Stimulated activated CD4-positive, alpha-beta T cell treated with anti-CD3 and anti-CD28 coated beads, Interleukin-4, amount 100 ng/mL, for 48 hours (primary cell): ENCODE data around the gene EEFSEC.
A peak's percentile ranks its signal among the peaks of the same experiment; 100 is the strongest.

Experiments used
- DNase-seq, 2 donors: peaks; one replicate each; pipeline ENCODE4 v3.0.0-alpha.2; 2020; ENCODE audit warnings: low read depth in 2 of 2

EEFSEC gene

GRCh38 chr3:128426128-128426921 lies 273.0 kb downstream of the EEFSEC start:
- DNase-seq: peak; percentile 37 to 46

DNA sequence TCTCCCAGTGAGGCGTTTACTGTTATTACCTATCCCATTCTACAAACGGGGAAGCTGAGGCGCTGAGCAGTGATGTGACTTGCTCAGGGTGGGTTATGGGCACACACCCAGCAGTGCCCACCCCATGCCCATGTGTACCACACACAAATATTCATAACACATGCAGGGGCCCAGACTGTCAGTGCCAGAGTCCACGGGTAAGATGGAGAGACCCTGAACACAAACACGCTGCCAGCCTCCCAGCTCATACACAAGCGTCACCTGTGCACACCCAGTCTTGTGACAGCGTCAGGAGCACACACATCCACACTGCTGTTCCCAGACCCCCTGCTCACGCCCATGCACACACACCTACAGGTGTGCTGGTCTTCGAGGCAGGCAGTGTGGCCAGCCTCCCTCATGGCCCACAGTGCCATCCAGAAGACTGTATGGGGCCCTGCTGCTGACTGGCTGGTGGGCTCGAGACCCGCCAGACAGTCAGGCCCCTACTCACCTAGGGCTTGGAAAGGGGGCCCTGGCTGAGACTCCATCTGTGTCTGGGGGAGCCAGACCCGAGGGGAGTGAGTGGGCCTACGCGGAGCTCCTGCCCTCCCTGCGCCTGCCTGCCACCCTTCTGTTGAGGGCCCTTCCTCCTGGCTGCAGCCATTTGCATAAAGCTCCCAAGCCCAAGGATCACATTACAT lies 274.0 kb downstream of the EEFSEC start:
- no peak for DNase-seq

DNA sequence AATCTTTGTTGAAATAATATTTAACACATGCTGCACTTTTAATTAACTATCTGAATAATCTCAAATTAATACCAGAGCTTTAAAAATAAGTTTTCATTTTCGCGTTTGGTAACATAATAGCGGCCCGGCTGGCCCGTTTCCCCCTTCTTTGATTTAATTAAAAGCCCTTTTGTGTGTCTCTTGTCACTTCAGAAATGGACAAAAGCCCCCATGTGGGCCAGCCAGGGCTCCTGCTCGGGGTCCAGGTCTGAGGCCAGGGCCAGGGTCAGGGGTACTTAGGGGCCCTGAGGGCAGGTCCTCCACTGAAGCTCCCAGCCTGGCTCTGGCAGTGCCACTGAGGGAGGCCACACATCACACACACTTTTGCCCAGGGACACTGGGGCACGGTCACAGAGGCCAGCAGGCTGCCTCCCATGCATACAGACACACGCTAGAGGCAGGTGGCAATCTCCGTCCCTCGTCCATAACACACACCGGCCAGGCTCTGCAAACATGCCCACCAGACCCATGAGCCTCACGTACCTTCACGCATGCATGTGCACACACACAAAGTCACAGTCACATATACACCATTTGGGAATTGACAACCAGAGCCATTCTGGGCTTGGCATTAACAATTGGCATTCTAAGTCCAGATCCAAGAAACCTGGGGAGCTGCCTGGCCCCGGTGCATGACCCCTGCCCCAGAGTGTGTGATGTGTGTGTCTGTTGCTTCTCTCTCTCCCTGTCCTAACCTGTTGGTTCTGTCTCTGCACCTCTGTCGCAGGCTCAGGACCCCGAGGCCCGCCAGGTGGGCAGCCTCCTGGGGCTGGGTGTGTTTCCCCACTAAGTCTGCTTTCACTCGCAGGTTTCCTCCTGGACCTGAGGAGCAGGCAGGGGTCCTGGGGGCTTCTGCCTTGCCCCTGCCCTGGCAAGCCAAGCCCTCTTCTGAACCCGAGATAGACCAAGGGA lies 274.9 kb downstream of the EEFSEC start:
- DNase-seq: no peak

GRCh38 chr3:128429275-128429674 lies 276.0 kb downstream of the EEFSEC start:
- DNase-seq: no peak

DNA sequence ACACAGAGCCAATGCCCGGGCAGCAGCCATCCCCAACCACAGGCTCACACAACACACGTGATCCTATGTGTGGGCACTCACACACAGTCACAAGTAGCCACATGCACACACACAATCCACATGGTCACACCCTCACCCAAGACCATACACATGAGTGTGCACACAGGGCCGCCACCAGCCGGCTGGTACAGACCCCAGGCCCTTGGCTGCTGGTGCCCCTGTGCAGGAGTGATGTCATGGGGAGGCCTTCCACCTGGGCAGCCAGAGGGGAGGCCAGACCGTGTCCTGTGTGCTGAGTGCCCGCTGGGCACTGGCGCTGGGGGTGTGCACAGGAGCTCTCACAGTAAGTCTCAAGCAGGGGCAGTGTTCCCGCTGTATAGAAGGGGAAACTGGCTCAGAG lies 276.5 kb downstream of the EEFSEC start:
- DNase-seq: no peak

- DNase-seq: no peak
Observed at GRCh38 chr3:128430301-128430700, 277.0 kb downstream of the EEFSEC start.

DNA sequence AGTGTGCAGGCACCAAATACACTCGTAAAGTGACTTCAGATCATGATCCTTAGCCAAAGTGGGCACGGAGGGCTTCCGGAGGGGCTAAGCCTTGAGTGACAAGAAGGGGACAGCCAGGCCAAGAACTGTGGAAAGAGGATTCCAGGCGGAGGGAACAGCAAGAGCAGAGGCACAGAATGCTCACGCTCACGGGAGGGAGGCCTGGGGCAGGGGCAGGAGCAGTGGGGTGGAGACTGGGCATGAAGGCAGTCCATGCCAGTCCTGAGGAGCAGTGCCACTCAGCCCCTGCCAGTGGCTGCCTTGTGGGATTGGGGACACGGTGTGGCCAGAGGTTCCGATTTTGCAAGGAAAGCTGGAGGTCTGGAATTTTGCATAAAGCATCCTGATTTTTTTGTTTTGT lies 277.4 kb downstream of the EEFSEC start:
- DNase-seq: no peak

- DNase-seq: no peak
Observed at GRCh38 chr3:128431803-128432300, 278.6 kb downstream of the EEFSEC start.

DNA sequence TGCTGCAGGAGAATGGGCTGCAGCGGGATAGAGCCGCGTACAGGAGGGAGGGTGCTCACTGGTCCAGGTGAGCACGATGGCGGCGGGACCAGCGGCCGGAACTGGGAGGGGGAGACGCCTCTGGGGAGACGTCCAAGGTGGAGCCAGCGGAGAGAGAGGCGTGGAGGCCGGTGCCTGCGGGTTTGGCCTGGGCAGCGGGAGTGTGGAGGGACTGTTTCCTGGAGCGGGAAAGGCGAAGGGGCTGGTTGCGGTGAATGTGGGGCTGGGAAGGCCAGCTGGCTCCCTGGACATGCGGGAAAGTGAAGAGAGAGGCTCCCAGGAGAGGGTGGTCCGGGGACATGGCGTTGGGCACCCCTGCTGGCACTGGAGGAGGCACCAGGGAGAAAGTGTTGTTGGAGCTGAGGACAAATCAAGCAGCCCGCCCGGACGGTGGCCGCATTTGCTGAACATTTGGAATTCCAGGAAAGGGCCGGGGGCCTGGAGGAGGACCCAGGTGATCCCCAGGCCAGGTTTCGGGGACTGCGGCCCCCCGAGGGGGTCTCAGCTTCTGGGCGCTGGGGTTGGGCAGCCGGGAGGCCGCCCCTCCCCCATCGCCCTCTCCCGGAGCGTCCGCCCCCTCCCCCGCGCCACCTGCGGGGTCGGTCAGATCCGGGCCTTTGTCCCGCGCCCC lies 279.2 kb downstream of the EEFSEC start:
- DNase-seq: no peak

DNA sequence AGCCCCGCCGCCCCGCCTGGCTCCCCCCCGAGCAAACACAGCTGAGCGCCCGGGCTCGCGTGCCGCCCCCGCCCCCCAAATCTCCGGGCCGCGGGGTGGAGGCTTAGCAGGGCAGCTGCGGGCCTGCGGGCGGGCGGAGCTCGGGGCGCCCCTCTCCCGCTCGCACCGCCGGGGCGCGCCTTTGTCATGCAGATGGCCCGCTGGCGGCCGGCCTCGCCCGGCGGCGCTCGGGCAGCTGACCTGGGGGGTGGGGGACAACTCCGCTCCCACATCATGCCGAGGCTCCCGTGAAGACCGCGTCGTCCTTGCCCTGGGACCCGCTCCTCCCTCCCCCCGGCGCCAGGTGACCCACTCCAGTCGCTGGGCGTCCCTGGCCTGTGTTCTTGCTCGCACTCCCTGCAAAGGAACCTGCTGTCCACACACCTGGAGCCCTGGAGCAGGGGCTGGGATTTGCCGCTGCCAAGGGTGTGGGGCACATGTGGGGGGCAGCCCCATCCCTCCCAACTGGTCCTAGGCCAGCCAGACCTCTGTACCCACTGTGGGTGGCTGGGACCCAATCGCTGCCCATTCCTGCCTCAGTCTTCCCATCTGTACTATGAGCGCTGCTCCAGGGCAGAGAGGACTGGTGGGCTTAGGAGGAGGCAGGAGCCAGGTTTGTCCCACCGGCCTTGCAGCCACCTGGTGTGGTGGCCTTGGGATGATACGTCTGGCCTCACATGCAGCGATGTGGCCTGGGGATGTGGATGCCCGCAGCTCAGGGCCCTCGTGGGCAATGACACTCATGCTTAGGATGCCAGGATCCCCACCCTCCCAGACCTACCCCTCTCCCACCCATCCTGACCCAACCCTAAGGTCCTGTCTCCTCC lies 279.9 kb downstream of the EEFSEC start:
- DNase-seq: no peak

DNA sequence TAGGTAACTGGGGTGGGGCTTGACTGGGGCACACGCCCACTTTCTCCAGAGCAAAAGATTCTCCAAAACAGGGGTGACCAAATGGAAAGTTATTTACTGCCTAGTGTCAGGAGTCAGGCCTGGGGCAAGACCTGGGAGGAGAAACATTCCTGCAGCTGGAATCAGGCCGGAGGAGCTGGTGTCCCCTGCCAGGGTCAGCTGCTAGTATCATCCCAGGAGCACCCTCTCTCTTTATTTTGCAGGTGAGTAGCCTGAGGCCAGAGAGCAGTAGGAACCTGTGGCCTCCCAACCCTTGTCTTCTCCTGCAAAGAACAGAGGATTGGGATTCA lies 280.5 kb downstream of the EEFSEC start:
- DNase-seq: no peak

- DNase-seq: no peak
Observed at GRCh38 chr3:128434524-128434923, 281.2 kb downstream of the EEFSEC start.

GRCh38 chr3:128435058-128435457 lies 281.8 kb downstream of the EEFSEC start:
- no peak for DNase-seq

DNA sequence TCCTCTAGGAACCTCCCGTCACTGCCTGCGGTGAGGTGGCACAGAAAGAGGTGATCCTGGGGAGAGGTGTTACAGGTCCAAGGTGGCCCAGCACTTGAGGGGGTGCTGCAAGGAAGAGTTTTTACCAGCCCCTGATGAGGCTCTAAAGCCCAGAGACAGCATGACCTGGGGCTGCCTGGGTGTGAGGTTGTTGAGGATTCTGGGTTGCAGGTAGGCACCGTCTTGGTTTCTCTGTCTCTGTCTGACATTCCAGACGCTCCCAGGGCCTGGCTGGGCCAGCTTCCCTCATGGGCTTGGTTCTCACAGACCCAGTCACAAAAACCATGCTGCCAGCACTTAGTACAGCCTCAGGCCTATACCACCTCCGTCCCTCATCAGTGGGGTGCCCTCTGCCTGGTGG lies 282.3 kb downstream of the EEFSEC start:
- no peak for DNase-seq

DNA sequence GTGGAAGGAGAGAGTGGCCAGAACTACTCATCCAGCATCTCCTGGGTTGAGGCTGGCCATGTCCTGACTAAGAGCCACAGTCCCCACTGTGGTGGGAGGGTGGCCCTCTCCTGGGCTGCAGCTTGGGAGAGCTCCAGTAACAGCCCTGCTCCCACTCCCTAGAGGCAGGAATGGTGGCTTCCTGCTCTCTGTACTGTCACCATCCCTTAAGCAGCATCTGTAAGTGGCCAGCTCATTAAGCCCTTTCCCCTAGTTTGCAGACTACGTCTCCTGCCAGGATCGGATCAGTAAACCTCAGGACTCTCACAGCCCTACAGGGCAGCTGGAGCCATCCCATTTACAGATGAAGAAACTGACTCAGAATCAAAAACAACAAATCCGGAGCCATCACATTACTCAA lies 282.9 kb downstream of the EEFSEC start:
- no peak for DNase-seq

- no peak for DNase-seq
Observed at GRCh38 chr3:128438488-128439072, 285.3 kb downstream of the EEFSEC start.

- no peak for DNase-seq
Observed at GRCh38 chr3:128439226-128439625, 285.9 kb downstream of the EEFSEC start.

GRCh38 chr3:128442070-128442469 lies 288.8 kb downstream of the EEFSEC start:
- DNase-seq: no peak

DNA sequence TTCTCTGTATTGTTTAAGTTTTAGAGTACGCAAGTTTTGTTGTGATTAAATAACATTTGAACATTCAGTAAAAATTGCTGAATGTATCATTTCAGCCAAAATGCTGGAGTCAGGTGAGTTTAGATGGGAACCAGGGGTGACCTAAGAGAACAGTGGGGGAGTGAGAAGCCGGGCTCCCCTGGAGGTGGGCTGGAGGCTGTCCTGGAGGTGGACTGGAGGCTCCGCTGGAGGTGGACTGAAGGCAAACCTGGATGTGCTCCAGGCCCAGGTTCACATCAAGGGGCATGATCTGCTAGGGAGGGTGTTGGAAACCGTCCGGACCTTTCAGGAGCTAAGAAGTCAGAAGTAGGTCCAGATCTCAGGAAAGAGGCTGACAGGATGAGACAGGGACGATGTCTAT lies 289.7 kb downstream of the EEFSEC start:
- no peak for DNase-seq

DNA sequence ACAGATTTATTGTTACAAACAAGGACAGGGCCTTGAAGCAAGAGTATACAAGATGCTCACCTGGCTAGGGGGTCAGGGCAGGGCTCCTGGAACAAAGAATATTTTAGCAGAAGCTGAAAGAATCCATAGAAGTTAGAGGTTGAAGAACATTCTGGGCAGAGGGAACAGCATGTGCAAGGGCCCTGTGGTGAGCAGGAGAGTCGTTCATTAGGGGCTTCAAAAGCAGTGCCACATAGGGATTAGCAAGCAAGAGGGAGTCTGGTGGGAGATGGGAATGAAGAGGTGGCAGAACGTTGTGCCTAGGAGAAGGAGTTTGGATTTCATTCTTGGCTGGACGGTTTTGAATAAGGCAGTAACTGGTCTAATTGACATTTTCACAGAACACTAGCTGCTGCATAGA lies 290.5 kb downstream of the EEFSEC start:
- no peak for DNase-seq
